Neural cell (in vitro differentiated cells): Measurements from ENCODE around the gene OBI1. TPM values are rescaled to one million over a fixed set of nuclear protein-coding genes. Genes with fewer than 3 reads are reported as not detected.

Source experiments
- H2AFZ ChIP-seq: fragments of 200-600, 300-800 bp; sonication (generic), shearing (Covaris generic); 2 replicates; pipeline ENCODE4 v1.6.0; 2014; ENCODE audit warnings: low read depth, mild to moderate bottlenecking, antibody characterized with exemption, low read length, moderate library complexity
- H3F3A ChIP-seq: fragments of 200-600 bp; shearing (Covaris generic); 2 replicates; pipeline ENCODE4 v1.6.1; 2016; ENCODE audit warnings: mild to moderate bottlenecking, moderate library complexity, mixed read lengths, antibody characterized with exemption, low read length; ENCODE audit not compliant: insufficient read depth, poor library complexity, severe bottlenecking
- H3K27ac ChIP-seq: fragments of 200-600, 300-800 bp; sonication (generic), shearing (Covaris generic); 2 replicates; pipeline ENCODE4 v1.5.1; 2014; ENCODE audit warnings: mild to moderate bottlenecking, low read length, moderate library complexity
- H3K27me3 ChIP-seq: fragments of 300-800, 200-600 bp; sonication (generic), shearing (Covaris generic); 2 replicates; pipeline ENCODE4 v1.6.0; 2014; ENCODE audit warnings: mild to moderate bottlenecking, low read depth, low read length, moderate library complexity; ENCODE audit not compliant: insufficient read depth
- H3K36me3 ChIP-seq: fragments of 300-800, 200-600 bp; sonication (generic), shearing (Covaris generic); 2 replicates; pipeline ENCODE4 v1.5.1; 2014; ENCODE audit warnings: mild to moderate bottlenecking, antibody characterized with exemption, low read length, moderate library complexity; ENCODE audit not compliant: insufficient read depth
- H3K4me2 ChIP-seq: fragments of 300-800, 200-600 bp; sonication (generic), shearing (Covaris generic); 2 replicates; pipeline ENCODE4 v1.6.0; 2014; ENCODE audit warnings: mild to moderate bottlenecking, low read length
- H3K4me3 ChIP-seq: fragments of 300-800, 200-600 bp; sonication (generic), shearing (Covaris generic); 2 replicates; pipeline ENCODE4 v1.5.1; 2014; ENCODE audit warnings: mild to moderate bottlenecking, low read length, moderate library complexity
- H3K79me2 ChIP-seq: fragments of 200-600 bp; shearing (Covaris generic); replicated peaks from 2 replicates; pipeline ENCODE4 v1.6.0; 2014; ENCODE audit warnings: mild to moderate bottlenecking, low read length, moderate library complexity; ENCODE audit not compliant: insufficient read depth
- H3K9ac ChIP-seq: fragments of 300-800, 200-600 bp; sonication (generic), shearing (Covaris generic); 2 replicates; pipeline ENCODE4 v1.6.1; 2016; ENCODE audit warnings: mild to moderate bottlenecking, low read length, mixed read lengths
- H3K9me2 ChIP-seq: fragments of 200-600 bp; shearing (Covaris generic); 2 replicates; pipeline ENCODE4 v1.6.1; 2016; ENCODE audit warnings: mild to moderate bottlenecking, low read length, mixed read lengths; ENCODE audit not compliant: insufficient read depth
- H3K9me3 ChIP-seq: fragments of 200-600, 300-800 bp; sonication (generic), shearing (Covaris generic); 2 replicates; pipeline ENCODE4 v1.6.1; 2016; ENCODE audit warnings: mild to moderate bottlenecking, mixed run types, low read length, moderate library complexity, mixed read lengths
- H4K20me1 ChIP-seq: fragments of 200-600 bp; shearing (Covaris generic); 2 replicates; pipeline ENCODE4 v1.6.1; 2016; ENCODE audit warnings: mild to moderate bottlenecking, mixed run types; ENCODE audit not compliant: insufficient read depth
- CTCF ChIP-seq: fragments of 450-650 bp; IDR thresholded peaks from 2 replicates; pipeline ENCODE4 v1.5.1; 2014; ENCODE audit warnings: antibody characterized with exemption, mild to moderate bottlenecking, moderate library complexity; ENCODE audit not compliant: poor library complexity, severe bottlenecking
- EP300 ChIP-seq: fragments of 450-650 bp; conservative IDR thresholded peaks from 2 replicates; pipeline ENCODE4 v1.6.1; 2014; ENCODE audit warnings: antibody characterized with exemption, mild to moderate bottlenecking, moderate library complexity; ENCODE audit not compliant: poor library complexity, severe bottlenecking
- EZH2 ChIP-seq: fragments of 200-600, 300-800 bp; shearing (Covaris generic), sonication (generic); IDR thresholded peaks from 2 replicates; pipeline ENCODE4 v1.6.1; 2014; ENCODE audit warnings: antibody characterized with exemption, low read length, borderline replicate concordance, mild to moderate bottlenecking; ENCODE audit not compliant: insufficient read depth, poor library complexity, severe bottlenecking
- MXI1 ChIP-seq: fragments of 450-650 bp; conservative IDR thresholded peaks from 2 replicates; pipeline ENCODE4 v1.6.1; 2014; ENCODE audit warnings: antibody characterized with exemption, mild to moderate bottlenecking; ENCODE audit not compliant: poor library complexity, severe bottlenecking
- POLR2AphosphoS5 ChIP-seq: IDR thresholded peaks from 2 replicates; pipeline ENCODE4 v1.6.1; 2012
- RAD21 ChIP-seq: fragments of 450-650 bp; conservative IDR thresholded peaks from 2 replicates; pipeline ENCODE4 v1.6.1; 2014; ENCODE audit warnings: antibody characterized with exemption, mild to moderate bottlenecking, moderate library complexity
- REST ChIP-seq: IDR thresholded peaks from 2 replicates; pipeline ENCODE4 v1.6.1; 2012; ENCODE audit warnings: borderline replicate concordance
- SMC3 ChIP-seq: fragments of 450-650 bp; conservative IDR thresholded peaks from 2 replicates; pipeline ENCODE4 v1.6.1; 2014; ENCODE audit warnings: antibody characterized with exemption, mild to moderate bottlenecking, moderate library complexity; ENCODE audit not compliant: poor library complexity
- TAF1 ChIP-seq: IDR thresholded peaks from 2 replicates; pipeline ENCODE4 v1.6.1; 2012; ENCODE audit warnings: low read depth
- polyA plus RNA-seq: library from polyadenylated mRNA; depleted of rRNA; stranded (reverse); fragments of >200 nt; gene quantifications from 2 replicates; pipeline ENCODE4 v1.2.3, GENCODE V29; 2014

OBI1 gene
- polyA plus RNA-seq, 1 donor from 2014 or later = 40.1 TPM

GRCh38 chr13:78611040-78611439 is 47.9 kb downstream of the OBI1 start:
- no peaks in the 10 kb centered on the region for H3K9me3 ChIP-seq
- H2AFZ ChIP-seq = no peak overlapping the region
- no peak overlapping the region for H3K4me3 ChIP-seq
- no peak overlapping the region for H3K4me2 ChIP-seq
- H4K20me1 ChIP-seq = no peaks in the 10 kb centered on the region
- H3K9me2 ChIP-seq = no peaks in the 10 kb centered on the region
- no peak overlapping the region for H3K27ac ChIP-seq
- H3F3A ChIP-seq = no peaks in the 10 kb centered on the region
- peaks cover 60% of the 10 kb centered on the region for H3K27me3 ChIP-seq
- no peak overlapping the region for H3K9ac ChIP-seq
- H3K79me2 ChIP-seq = no peaks in the 10 kb centered on the region
- TF ChIP-seq TAF1 = no peak
- no peak for TF ChIP-seq CTCF
- TF ChIP-seq POLR2AphosphoS5 = no peak
- TF ChIP-seq MXI1 = no peak
- TF ChIP-seq EZH2 = no peak
- TF ChIP-seq RAD21 = no peak
- TF ChIP-seq SMC3 = no peak
- TF ChIP-seq EP300 = no peak
- TF ChIP-seq REST = no peak
- H3K36me3 ChIP-seq = no peaks in the 10 kb centered on the region

- Histone ChIP-seq H3K9me2 (no peaks in the 10 kb centered on the region), H3K27ac (no peak overlapping the region), H3F3A (no peaks in the 10 kb centered on the region), H3K4me3 (no peak overlapping the region), H3K27me3 (peaks cover 66% of the 10 kb centered on the region), H4K20me1 (no peaks in the 10 kb centered on the region), H3K9ac (no peak overlapping the region), H3K4me2 (no peak overlapping the region), H3K79me2 (no peaks in the 10 kb centered on the region), H3K36me3 (no peaks in the 10 kb centered on the region), H2AFZ (no peak overlapping the region), H3K9me3 (no peaks in the 10 kb centered on the region)
- no peak for TF ChIP-seq SMC3
- no peak for TF ChIP-seq TAF1
- no peak for TF ChIP-seq MXI1
- no peak for TF ChIP-seq POLR2AphosphoS5
- TF ChIP-seq EZH2 = no peak
- no peak for TF ChIP-seq EP300
- TF ChIP-seq REST = no peak
- TF ChIP-seq CTCF = no peak
- no peak for TF ChIP-seq RAD21
These were observed 48.5 kb downstream of the OBI1 start for GRCh38 chr13:78610381-78610883.
